H9 (cell line): Measurements from ENCODE around the gene MYL10. TPM values are rescaled to one million over a fixed set of nuclear protein-coding genes. Genes with fewer than 3 reads are reported as not detected.

ENCODE experiments used
- DNase-seq: peaks from one replicate; pipeline ENCODE4 v3.0.0-alpha.2; 2017
- H2AFZ ChIP-seq: one replicate; pipeline ENCODE4 v1.6.1; 2013; ENCODE audit warnings: mild to moderate bottlenecking, low read length, control low read depth, moderate library complexity
- H2AK5ac ChIP-seq: 2 replicates; pipeline ENCODE4 v1.6.1; 2013; ENCODE audit warnings: low read length, control low read depth, mixed read lengths; ENCODE audit not compliant: insufficient read length
- H2BK120ac ChIP-seq: one replicate; pipeline ENCODE4 v1.6.1; 2013; ENCODE audit warnings: low read depth, mild to moderate bottlenecking, low read length, control low read depth, inconsistent platforms; ENCODE audit not compliant: poor library complexity, severe bottlenecking
- H2BK12ac ChIP-seq: 2 replicates; pipeline ENCODE4 v1.6.1; 2013; ENCODE audit warnings: low read length, control low read depth, mixed read lengths, low read depth; ENCODE audit not compliant: insufficient read length
- H2BK15ac ChIP-seq: 2 replicates; pipeline ENCODE4 v1.6.1; 2013; ENCODE audit warnings: low read depth, low read length, control low read depth
- H2BK20ac ChIP-seq: one replicate; pipeline ENCODE4 v1.6.1; 2013; ENCODE audit warnings: low read depth, mild to moderate bottlenecking, low read length, control low read depth, inconsistent platforms; ENCODE audit not compliant: poor library complexity, severe bottlenecking
- H2BK5ac ChIP-seq: 2 replicates; pipeline ENCODE4 v1.6.1; 2013; ENCODE audit warnings: low read length, control low read depth, mixed read lengths; ENCODE audit not compliant: insufficient read length
- H3K14ac ChIP-seq: 2 replicates; pipeline ENCODE4 v1.6.1; 2013; ENCODE audit warnings: low read length, control low read depth; ENCODE audit not compliant: insufficient read depth
- H3K18ac ChIP-seq: 2 replicates; pipeline ENCODE4 v1.6.1; 2013; ENCODE audit warnings: low read depth, mild to moderate bottlenecking, mixed read lengths, low read length, control low read depth; ENCODE audit not compliant: insufficient read length
- H3K23ac ChIP-seq: 2 replicates; pipeline ENCODE4 v1.6.1; 2013; ENCODE audit warnings: low read length, control low read depth, mixed read lengths, low read depth; ENCODE audit not compliant: insufficient read length
- H3K23me2 ChIP-seq: 2 replicates; pipeline ENCODE4 v1.6.1; 2013; ENCODE audit warnings: low read depth, mild to moderate bottlenecking, mixed read lengths, low read length, control low read depth; ENCODE audit not compliant: insufficient read length, poor library complexity, severe bottlenecking
- H3K27ac ChIP-seq: 2 replicates; pipeline ENCODE4 v1.5.1; 2013; ENCODE audit warnings: low read length, control low read depth, mixed read lengths, low read depth; ENCODE audit not compliant: insufficient read length
- H3K27me3 ChIP-seq: 2 replicates; pipeline ENCODE4 v1.6.1; 2013; ENCODE audit warnings: low read length, control low read depth, inconsistent platforms; ENCODE audit not compliant: insufficient read depth
- H3K4ac ChIP-seq: 2 replicates; pipeline ENCODE4 v1.6.1; 2013; ENCODE audit warnings: low read depth, mild to moderate bottlenecking, control low read depth, inconsistent platforms, low read length, moderate library complexity
- H3K4me1 ChIP-seq: 2 replicates; pipeline ENCODE4 v1.6.1; 2013; ENCODE audit warnings: low read length, control low read depth, inconsistent platforms; ENCODE audit not compliant: insufficient read depth
- H3K4me2 ChIP-seq: 2 replicates; pipeline ENCODE4 v1.6.1; 2013; ENCODE audit warnings: low read length, control low read depth, mixed read lengths; ENCODE audit not compliant: insufficient read length, insufficient read depth
- H3K56ac ChIP-seq: 2 replicates; pipeline ENCODE4 v1.6.1; 2013; ENCODE audit warnings: low read depth, mild to moderate bottlenecking, mixed read lengths, low read length, control low read depth; ENCODE audit not compliant: insufficient read length
- H3K79me1 ChIP-seq: 2 replicates; pipeline ENCODE4 v1.6.1; 2013; ENCODE audit warnings: low read depth, mild to moderate bottlenecking, moderate library complexity, low read length, control low read depth, inconsistent platforms; ENCODE audit not compliant: insufficient read depth, poor library complexity, severe bottlenecking
- H3K79me2 ChIP-seq: 2 replicates; pipeline ENCODE4 v1.6.1; 2013; ENCODE audit warnings: low read length, control low read depth, inconsistent platforms; ENCODE audit not compliant: insufficient read depth
- H3K9ac ChIP-seq: 2 replicates; pipeline ENCODE4 v1.6.1; 2013; ENCODE audit warnings: low read length, control low read depth, mixed read lengths; ENCODE audit not compliant: insufficient read length; ENCODE audit errors: extremely low read depth
- H3K9me3 ChIP-seq: one replicate; pipeline ENCODE4 v1.6.1; 2013; ENCODE audit warnings: low read depth, low read length, inconsistent platforms; ENCODE audit not compliant: control insufficient read depth
- H3T11ph ChIP-seq: one replicate; pipeline ENCODE4 v1.6.1; 2013; ENCODE audit warnings: mild to moderate bottlenecking, low read length, control low read depth, inconsistent platforms
- H4K20me1 ChIP-seq: one replicate; pipeline ENCODE4 v1.6.1; 2013; ENCODE audit not compliant: control insufficient read depth, insufficient read length, insufficient read depth
- H4K5ac ChIP-seq: 2 replicates; pipeline ENCODE4 v1.6.1; 2013; ENCODE audit warnings: low read depth, mild to moderate bottlenecking, mixed read lengths, low read length, control low read depth; ENCODE audit not compliant: insufficient read length
- H4K8ac ChIP-seq: replicated peaks from 2 replicates; pipeline ENCODE4 v1.6.1; 2013; ENCODE audit warnings: low read length, control low read depth, mixed read lengths, low read depth; ENCODE audit not compliant: insufficient read length
- H4K91ac ChIP-seq: 2 replicates; pipeline ENCODE4 v1.6.1; 2013; ENCODE audit warnings: low read depth, mild to moderate bottlenecking, moderate library complexity, mixed read lengths, low read length, control low read depth; ENCODE audit not compliant: insufficient read length
- H3K27ac Mint-ChIP-seq, 3 experiments: 2 replicates in 2 of 3; 3 replicates in 1 of 3; pipeline ENCODE4 v1.8.0; 2020 to 2021; ENCODE audit warnings: mixed read lengths in 3 of 3, mild to moderate bottlenecking in 1 of 3, moderate library complexity in 1 of 3
- H3K27me3 Mint-ChIP-seq: 2 replicates; pipeline ENCODE4 v1.8.0; 2021; ENCODE audit warnings: low read depth, mild to moderate bottlenecking, moderate library complexity, mixed read lengths
- H3K36me3 Mint-ChIP-seq, 3 experiments: 2 replicates in 2 of 3; 3 replicates in 1 of 3; pipeline ENCODE4 v1.8.0; 2020 to 2021; ENCODE audit warnings: low read depth in 3 of 3, mixed read lengths in 3 of 3; ENCODE audit not compliant: insufficient read depth in 1 of 3
- H3K4me1 Mint-ChIP-seq, 2 experiments: 2 replicates each; pipeline ENCODE4 v1.8.0; 2020; ENCODE audit warnings: mixed read lengths in 2 of 2
- H3K4me3 Mint-ChIP-seq, 2 experiments: 2 replicates in 1 of 2; 3 replicates in 1 of 2; pipeline ENCODE4 v1.8.0; 2020 to 2021; ENCODE audit warnings: mild to moderate bottlenecking in 2 of 2, mixed read lengths in 2 of 2, moderate library complexity in 1 of 2
- H3K9me3 Mint-ChIP-seq, 2 experiments: 2 replicates in 1 of 2; 3 replicates in 1 of 2; pipeline ENCODE4 v1.8.0; 2020; ENCODE audit warnings: mild to moderate bottlenecking in 2 of 2, mixed read lengths in 2 of 2, moderate library complexity in 1 of 2
- WGBS: extraction: QIAGEN DNeasy Blood & Tissue Kit; methylation state at CpG from one replicate; pipeline ENCODE4 v1.1.7; 2013; ENCODE audit warnings: missing lambda C conversion rate, low lambda C conversion rate, mixed read lengths; ENCODE audit not compliant: insufficient read length; ENCODE audit errors: extremely low coverage; 5-methylcytosine and 5-hydroxymethylcytosine counted together
- total RNA-seq: library from RNA; stranded (reverse); gene quantifications from 2 replicates; pipeline ENCODE4 v1.2.1, GENCODE V29; 2021
- TF ChIP-seq, protein P1 (sequence below): fragments of 200-600 bp; sonication (generic); conservative IDR thresholded peaks from 3 replicates; pipeline ENCODE4 v1.8.0; 2021; ENCODE audit warnings: antibody characterized with exemption, mild to moderate bottlenecking

The MYL10 gene
- total RNA-seq, 1 experiment from 2014 or later, result 0.50 TPM

DNA sequence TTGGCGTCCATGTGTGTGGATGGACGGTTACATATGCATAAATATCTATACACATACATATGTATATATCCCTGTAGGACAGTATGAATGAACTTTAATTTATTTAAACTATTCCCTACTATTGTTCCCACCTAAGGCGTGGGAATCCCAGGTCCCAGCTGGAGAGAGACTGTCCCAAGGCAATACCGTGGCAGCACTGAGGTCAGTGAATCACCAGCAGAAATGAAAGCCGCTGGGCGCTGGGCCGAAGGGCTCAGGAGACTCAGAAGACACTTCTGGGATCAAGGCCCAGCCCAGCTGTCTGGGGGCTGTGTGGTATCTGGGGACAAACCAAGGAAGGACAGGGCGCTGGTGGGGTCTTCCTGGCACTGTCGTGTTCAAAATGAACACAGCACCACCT, 49.6 kb upstream of the MYL10 start:
- Histone ChIP-seq H3K18ac (no peak overlapping the region), H3K27me3 (no peaks in the 10 kb centered on the region), H3T11ph (no peak overlapping the region), H4K91ac (no peak overlapping the region), H3K27ac (no peak overlapping the region), H3K23ac (no peak overlapping the region), H4K20me1 (no peaks in the 10 kb centered on the region), H2AFZ (no peak overlapping the region), H2BK15ac (no peak overlapping the region), H3K9me3 (no peaks in the 10 kb centered on the region), H2BK12ac (no peak overlapping the region), H2BK5ac (no peak overlapping the region), H2BK20ac (no peak overlapping the region), H3K79me2 (no peaks in the 10 kb centered on the region), H3K14ac (no peak overlapping the region), H2BK120ac (no peak overlapping the region), H3K79me1 (no peaks in the 10 kb centered on the region), H2AK5ac (no peak overlapping the region), H3K9ac (no peak overlapping the region), H3K4ac (no peak overlapping the region), H4K5ac (no peak overlapping the region), H3K4me1 (no peaks in the 10 kb centered on the region; the same call in 1 of the 2 replicates), H4K8ac (no peak overlapping the region), H3K4me2 (no peak overlapping the region), H3K23me2 (no peaks in the 10 kb centered on the region), H3K56ac (no peak overlapping the region)
- Mint-ChIP-seq H3K4me3 (no peak overlapping the region), H3K36me3 (no peaks in the 10 kb centered on the region), H3K4me1 (peaks cover 11 to 22% of the 10 kb centered on the region in 2 experiments), H3K27ac (no peak overlapping the region), H3K27me3 (no peaks in the 10 kb centered on the region; the same call in 1 of the 2 replicates), H3K9me3 (no peaks in the 10 kb centered on the region)
- TF ChIP-seq, protein P1, sequence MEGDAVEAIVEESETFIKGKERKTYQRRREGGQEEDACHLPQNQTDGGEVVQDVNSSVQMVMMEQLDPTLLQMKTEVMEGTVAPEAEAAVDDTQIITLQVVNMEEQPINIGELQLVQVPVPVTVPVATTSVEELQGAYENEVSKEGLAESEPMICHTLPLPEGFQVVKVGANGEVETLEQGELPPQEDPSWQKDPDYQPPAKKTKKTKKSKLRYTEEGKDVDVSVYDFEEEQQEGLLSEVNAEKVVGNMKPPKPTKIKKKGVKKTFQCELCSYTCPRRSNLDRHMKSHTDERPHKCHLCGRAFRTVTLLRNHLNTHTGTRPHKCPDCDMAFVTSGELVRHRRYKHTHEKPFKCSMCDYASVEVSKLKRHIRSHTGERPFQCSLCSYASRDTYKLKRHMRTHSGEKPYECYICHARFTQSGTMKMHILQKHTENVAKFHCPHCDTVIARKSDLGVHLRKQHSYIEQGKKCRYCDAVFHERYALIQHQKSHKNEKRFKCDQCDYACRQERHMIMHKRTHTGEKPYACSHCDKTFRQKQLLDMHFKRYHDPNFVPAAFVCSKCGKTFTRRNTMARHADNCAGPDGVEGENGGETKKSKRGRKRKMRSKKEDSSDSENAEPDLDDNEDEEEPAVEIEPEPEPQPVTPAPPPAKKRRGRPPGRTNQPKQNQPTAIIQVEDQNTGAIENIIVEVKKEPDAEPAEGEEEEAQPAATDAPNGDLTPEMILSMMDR, result no peak
- WGBS, result no CpG with 5 or more reads among the region's 9 CpGs
- DNase-seq, result no peak
